ENCODE results near the gene CCRL2. TPM values are rescaled to one million over a fixed set of nuclear protein-coding genes. Genes with fewer than 3 reads are reported as not detected.
A peak's percentile ranks its signal among the peaks of the same experiment; 100 is the strongest.

The CCRL2 gene
- total and polyA plus RNA-seq, 8 donors: 3.4 to 37.1 (median 4.6) TPM

DNA sequence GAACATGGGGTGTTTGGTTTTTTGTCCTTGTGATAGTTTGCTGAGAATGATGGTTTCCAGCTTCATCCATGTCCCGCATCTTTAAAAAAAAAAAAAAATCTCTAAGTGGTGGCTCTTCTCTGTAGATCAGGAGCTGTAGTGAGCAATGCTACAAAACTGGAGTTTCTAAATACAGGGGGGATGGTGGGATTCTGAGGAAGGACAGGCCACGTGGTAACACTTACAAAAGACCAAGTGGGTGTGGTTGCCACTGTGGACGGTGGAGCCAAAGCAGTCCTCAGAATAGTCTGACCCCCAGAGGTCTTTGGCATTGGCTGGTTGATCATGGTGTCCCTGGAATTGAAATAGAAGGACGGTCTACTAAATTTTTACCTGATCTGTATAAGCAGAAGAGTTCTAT is 7.7 kb downstream of the CCRL2 start:
- Histone ChIP-seq H3K27ac (peak overlapping the region in 1 of 2 donors; percentile 9), H3K4me1 (peaks cover 0 to 53% of the 10 kb centered on the region in 2 donors)
- no peak for ATAC-seq

DNA sequence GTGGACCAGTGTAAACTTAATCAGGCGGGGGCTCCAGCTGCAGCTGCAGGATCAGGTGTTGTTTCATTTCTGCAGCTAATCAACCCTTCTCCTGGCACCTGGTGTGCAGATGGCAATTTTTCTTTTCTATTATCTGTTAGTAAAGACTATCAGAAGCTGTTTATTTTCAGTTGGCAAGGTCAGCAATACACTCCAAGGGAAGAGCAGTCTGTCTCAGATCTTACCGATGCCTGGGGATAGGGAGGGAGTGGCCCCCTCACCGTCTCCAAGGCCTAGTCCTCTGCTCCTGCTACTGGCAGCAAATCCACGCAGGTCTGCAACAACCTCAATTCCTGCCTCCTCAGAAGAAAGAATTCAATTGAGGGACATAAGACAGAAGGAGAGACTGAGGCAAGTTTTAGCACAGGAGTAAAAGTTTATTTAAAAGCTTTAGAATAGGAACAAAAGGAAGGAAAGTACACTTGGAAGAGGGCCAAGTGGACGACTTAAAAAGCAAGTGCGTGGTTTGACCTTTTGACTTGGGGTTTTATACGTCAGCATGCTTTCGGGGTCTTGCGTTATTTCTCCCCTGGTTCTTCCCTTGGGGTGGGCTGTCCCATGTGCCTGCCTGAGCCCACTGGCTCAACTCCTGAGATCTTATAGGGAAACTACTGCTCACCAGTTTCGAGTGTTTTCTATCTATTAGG is 9.2 kb downstream of the CCRL2 start:
- H3K27me3 ChIP-seq: no peaks in the 10 kb centered on the region
- TF ChIP-seq, protein P1, sequence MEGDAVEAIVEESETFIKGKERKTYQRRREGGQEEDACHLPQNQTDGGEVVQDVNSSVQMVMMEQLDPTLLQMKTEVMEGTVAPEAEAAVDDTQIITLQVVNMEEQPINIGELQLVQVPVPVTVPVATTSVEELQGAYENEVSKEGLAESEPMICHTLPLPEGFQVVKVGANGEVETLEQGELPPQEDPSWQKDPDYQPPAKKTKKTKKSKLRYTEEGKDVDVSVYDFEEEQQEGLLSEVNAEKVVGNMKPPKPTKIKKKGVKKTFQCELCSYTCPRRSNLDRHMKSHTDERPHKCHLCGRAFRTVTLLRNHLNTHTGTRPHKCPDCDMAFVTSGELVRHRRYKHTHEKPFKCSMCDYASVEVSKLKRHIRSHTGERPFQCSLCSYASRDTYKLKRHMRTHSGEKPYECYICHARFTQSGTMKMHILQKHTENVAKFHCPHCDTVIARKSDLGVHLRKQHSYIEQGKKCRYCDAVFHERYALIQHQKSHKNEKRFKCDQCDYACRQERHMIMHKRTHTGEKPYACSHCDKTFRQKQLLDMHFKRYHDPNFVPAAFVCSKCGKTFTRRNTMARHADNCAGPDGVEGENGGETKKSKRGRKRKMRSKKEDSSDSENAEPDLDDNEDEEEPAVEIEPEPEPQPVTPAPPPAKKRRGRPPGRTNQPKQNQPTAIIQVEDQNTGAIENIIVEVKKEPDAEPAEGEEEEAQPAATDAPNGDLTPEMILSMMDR (IDR thresholded peaks at IDR 0.05): no peak
- peak overlapping the region in 1 of 2 donors; percentile 9 for H3K27ac ChIP-seq
- H3K36me3 ChIP-seq: peaks cover 0 to 8% of the 10 kb centered on the region in 2 donors
- H3K4me1 ChIP-seq: peaks cover 0 to 38% of the 10 kb centered on the region in 2 donors
- DNase-seq (no peak), ATAC-seq (no peak)
- no peaks in the 10 kb centered on the region for H3K9me3 ChIP-seq
- intact Hi-C loops (cut with DNase I): no loop called here
- H3K4me3 ChIP-seq: no peak overlapping the region

More for the DNA sequence above, 7.7 kb downstream of the CCRL2 start:
- Histone ChIP-seq H3K9me3 (no peaks in the 10 kb centered on the region), H3K27me3 (no peaks in the 10 kb centered on the region), H3K4me3 (no peak overlapping the region), H3K36me3 (peaks cover 0 to 15% of the 10 kb centered on the region in 2 donors)
- TF ChIP-seq, protein P1 (IDR thresholded peaks at IDR 0.05): no peak
- intact Hi-C loops (cut with DNase I): no loop called here
- no peak for DNase-seq

DNA sequence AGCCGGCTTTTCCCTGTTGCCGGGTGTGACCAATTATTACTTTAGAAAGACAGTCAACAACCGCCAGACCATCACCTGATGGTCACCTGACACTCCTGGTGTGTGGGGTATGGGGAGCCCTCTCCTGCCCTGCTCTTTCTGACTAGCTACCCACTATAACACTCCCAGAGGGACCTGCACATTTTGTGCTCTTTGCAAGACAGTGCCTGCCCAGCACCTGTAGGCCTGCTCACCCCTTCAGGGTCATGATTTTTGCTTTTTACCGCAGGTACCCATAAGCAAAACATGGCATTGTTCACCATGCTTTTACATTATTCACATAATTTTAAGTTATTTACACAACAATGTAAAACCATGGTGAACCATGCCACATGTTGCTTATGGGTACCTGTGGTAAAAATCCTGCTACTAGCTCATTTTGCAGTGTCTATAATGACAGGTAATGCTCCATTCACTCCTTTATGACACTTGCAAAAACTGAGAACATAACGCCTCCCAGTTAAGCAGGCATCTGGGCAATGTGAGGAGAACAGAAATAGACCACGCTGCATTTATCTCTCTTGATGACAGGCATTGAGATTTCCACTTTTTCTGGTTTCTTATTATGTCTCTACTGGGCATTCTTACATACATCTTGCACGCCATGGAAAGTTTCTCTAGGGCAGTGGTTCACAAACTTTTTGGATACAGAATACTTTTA is 9.9 kb downstream of the CCRL2 start:
- no peaks in the 10 kb centered on the region for H3K27me3 ChIP-seq
- H3K4me3 ChIP-seq: no peak overlapping the region
- peaks cover 0 to 31% of the 10 kb centered on the region in 2 donors for H3K4me1 ChIP-seq
- H3K9me3 ChIP-seq: no peaks in the 10 kb centered on the region
- ATAC-seq (no peak), DNase-seq (no peak)
- TF ChIP-seq, protein P1 (IDR thresholded peaks at IDR 0.05): no peak
- intact Hi-C loops (cut with DNase I): no loop called here
- peak overlapping the region in 1 of 2 donors; percentile 9 for H3K27ac ChIP-seq
- H3K36me3 ChIP-seq: peaks cover 0 to 8% of the 10 kb centered on the region in 2 donors

DNA sequence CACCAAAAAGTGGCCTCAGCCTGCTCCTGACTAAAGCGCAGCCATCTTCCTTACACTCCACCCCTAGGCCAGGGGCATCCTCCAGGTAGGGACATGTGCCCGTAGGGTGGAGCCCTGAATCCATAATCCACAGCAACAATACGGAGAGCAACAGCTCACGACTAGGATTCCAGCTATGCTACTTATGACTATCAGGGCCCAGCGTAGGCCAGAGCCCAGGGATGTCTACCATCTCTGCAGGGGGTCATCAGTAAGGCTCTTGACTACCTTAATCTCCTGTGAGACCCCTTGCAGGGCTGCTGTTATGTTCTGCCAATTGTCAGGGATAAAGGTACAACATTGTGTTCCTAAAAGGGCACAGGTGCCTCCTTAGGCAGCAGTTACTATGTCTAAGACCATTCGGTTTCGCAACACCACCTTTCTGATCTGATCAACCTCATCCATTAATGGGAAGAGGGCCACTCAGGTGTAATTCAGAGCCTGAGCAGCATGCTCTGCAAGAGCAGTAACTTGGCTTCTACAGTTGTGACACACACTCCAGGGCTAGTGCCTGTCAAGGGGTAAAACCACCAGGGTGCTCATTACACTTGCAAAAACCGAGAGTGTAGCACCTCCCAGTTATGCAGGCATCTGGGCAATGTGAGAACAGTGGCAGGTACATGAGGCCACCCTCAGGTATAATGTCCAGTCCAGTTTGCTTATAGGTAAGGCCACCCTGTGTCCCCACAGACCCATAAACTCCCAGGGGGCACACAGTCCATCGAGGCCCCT is 11.0 kb downstream of the CCRL2 start:
- TF ChIP-seq, protein P1 (IDR thresholded peaks at IDR 0.05): no peak
- Histone ChIP-seq H3K4me3 (no peak overlapping the region), H3K36me3 (peaks cover 0 to 8% of the 10 kb centered on the region in 2 donors), H3K27ac (no peak overlapping the region), H3K4me1 (peaks cover 0 to 21% of the 10 kb centered on the region in 2 donors), H3K9me3 (no peaks in the 10 kb centered on the region), H3K27me3 (no peaks in the 10 kb centered on the region)
- ATAC-seq: peak; percentile 72
- DNase-seq: no peak
- intact Hi-C loops (cut with DNase I): no loop called here
